Measurements from ENCODE around the gene LIG1.

LIG1 gene

DNA sequence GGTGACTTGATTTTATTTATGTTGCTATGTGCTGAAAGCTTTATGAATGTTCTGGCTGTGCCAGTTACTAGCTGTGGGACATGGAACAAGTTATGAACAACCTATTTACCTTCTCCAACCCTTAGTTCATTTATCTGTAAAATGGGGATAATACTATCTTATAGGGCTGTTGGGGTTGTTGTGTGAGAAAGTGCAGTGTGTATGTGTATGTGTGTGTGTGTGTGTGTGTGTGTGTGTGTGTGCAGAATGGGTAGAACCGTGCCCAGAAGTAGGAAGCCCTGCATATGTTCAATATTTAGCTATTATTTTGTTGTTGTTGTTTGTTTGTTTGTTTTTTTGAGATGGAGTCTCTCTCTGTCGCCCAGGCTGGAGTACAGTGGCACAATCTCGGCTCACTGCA lies 20.7 kb upstream of the LIG1 start:
- TF ChIP-seq FOXP2 (optimal IDR thresholded peaks at IDR 0.05; ENCODE audit: borderline replicate concordance, extremely low read depth, extremely low read length, insufficient read depth) = no peak
- TF ChIP-seq, protein P1, sequence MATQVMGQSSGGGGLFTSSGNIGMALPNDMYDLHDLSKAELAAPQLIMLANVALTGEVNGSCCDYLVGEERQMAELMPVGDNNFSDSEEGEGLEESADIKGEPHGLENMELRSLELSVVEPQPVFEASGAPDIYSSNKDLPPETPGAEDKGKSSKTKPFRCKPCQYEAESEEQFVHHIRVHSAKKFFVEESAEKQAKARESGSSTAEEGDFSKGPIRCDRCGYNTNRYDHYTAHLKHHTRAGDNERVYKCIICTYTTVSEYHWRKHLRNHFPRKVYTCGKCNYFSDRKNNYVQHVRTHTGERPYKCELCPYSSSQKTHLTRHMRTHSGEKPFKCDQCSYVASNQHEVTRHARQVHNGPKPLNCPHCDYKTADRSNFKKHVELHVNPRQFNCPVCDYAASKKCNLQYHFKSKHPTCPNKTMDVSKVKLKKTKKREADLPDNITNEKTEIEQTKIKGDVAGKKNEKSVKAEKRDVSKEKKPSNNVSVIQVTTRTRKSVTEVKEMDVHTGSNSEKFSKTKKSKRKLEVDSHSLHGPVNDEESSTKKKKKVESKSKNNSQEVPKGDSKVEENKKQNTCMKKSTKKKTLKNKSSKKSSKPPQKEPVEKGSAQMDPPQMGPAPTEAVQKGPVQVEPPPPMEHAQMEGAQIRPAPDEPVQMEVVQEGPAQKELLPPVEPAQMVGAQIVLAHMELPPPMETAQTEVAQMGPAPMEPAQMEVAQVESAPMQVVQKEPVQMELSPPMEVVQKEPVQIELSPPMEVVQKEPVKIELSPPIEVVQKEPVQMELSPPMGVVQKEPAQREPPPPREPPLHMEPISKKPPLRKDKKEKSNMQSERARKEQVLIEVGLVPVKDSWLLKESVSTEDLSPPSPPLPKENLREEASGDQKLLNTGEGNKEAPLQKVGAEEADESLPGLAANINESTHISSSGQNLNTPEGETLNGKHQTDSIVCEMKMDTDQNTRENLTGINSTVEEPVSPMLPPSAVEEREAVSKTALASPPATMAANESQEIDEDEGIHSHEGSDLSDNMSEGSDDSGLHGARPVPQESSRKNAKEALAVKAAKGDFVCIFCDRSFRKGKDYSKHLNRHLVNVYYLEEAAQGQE (IDR thresholded peaks at IDR 0.05; ENCODE audit: insufficient read depth in 1 of 2, low read depth in 2 of 2, low read length in 2 of 2) = no peak

DNA sequence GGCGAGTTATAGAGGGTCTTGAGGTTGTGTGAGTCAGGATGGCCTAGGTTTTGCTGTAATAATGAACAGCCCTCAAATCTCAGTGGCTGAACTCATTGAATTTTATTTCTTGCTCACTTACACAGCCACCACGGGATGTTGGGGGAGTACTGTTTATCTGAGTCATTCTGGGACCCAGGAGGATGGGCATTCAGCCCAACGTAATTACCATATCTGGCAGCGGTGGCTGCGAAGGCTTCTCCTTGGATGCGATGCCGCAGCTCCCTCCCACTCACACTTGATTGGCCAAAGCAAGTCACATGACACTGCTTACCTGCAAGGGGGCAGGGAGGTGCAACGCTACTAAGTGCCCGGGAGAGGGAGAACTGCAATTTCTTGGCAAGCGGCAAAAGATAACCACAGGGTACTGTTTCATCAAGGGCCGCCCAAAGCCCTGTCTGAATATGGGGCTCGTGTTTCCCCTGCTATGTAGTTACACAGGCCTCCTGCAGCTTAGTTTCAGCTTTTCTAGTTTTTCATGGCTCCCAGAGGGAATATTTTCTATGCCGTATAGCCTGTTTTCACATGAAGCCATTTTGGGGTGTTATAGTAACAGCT lies 20.2 kb upstream of the LIG1 start:
- no peak for TF ChIP-seq POLR2AphosphoS5 (IDR thresholded peaks at IDR 0.05; ENCODE audit: low read depth, low read length)
- TF ChIP-seq SIN3A (IDR thresholded peaks at IDR 0.05; ENCODE audit: borderline replicate concordance, insufficient read depth, low read length) = no peak
- no peak for TF ChIP-seq TAF1 (IDR thresholded peaks at IDR 0.05; ENCODE audit: borderline replicate concordance, insufficient read depth, low read length)
- TF ChIP-seq, protein P1 (IDR thresholded peaks at IDR 0.05; ENCODE audit: insufficient read depth in 1 of 2, low read depth in 2 of 2, low read length in 2 of 2) = no peak
- peak; percentile 85 for TF ChIP-seq FOXP2 (optimal IDR thresholded peaks at IDR 0.05; ENCODE audit: borderline replicate concordance, extremely low read depth, extremely low read length, insufficient read depth)

DNA sequence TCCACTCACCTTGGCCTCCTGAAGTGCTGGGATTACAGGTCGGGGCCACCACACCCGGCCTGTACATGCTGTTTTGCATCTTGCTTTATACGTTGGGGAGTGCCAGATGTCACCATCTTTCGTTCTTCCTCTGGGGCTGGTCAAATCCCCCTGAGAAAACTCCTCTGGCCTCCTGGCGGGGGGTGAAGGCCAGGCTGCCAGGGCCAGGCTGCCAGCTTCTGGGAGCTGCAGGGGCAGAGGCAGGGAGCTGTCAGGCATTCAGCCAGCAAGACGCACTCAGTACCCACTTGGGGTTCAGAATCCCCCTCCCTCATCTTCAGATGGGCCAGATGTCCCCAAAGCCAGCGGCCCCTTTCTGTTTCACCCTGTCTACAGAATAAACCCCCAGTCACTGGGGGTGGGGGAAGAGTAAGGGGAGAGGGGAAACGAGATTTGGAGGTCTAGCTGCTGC lies 16.4 kb upstream of the LIG1 start:
- TF ChIP-seq TAF1 (IDR thresholded peaks at IDR 0.05; ENCODE audit: borderline replicate concordance, insufficient read depth, low read length) (no peak), POLR2AphosphoS5 (IDR thresholded peaks at IDR 0.05; ENCODE audit: low read depth, low read length) (no peak), SIN3A (IDR thresholded peaks at IDR 0.05; ENCODE audit: borderline replicate concordance, insufficient read depth, low read length) (no peak), FOXP2 (optimal IDR thresholded peaks at IDR 0.05; ENCODE audit: borderline replicate concordance, extremely low read depth, extremely low read length, insufficient read depth) (no peak)
- TF ChIP-seq, protein P1 (IDR thresholded peaks at IDR 0.05; ENCODE audit: insufficient read depth in 1 of 2, low read depth in 2 of 2, low read length in 2 of 2) = no peak

DNA sequence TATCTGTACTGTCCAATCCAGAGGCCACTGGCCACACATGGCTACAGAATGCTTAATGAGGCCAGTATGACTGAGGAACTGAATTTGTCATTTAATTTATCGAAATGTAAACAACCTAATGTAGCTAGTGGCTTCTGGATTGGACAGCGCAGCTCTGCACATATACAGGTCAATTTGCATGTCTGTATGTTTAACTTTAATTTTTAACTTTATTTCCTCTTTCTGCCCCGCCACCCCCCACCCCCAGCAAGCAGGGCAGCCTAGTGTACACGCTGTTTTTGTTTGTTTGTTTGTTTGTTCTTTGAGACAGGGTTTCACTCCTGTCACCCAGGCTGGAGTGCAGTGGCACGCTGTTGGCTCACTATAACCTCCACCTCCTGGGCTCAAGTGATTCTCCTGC lies 15.9 kb upstream of the LIG1 start:
- no peak for TF ChIP-seq FOXP2 (optimal IDR thresholded peaks at IDR 0.05; ENCODE audit: borderline replicate concordance, extremely low read depth, extremely low read length, insufficient read depth)
- no peak for TF ChIP-seq SIN3A (IDR thresholded peaks at IDR 0.05; ENCODE audit: borderline replicate concordance, insufficient read depth, low read length)
- TF ChIP-seq TAF1 (IDR thresholded peaks at IDR 0.05; ENCODE audit: borderline replicate concordance, insufficient read depth, low read length) = no peak
- TF ChIP-seq, protein P1 (IDR thresholded peaks at IDR 0.05; ENCODE audit: insufficient read depth in 1 of 2, low read depth in 2 of 2, low read length in 2 of 2) = no peak
- no peak for TF ChIP-seq POLR2AphosphoS5 (IDR thresholded peaks at IDR 0.05; ENCODE audit: low read depth, low read length)

DNA sequence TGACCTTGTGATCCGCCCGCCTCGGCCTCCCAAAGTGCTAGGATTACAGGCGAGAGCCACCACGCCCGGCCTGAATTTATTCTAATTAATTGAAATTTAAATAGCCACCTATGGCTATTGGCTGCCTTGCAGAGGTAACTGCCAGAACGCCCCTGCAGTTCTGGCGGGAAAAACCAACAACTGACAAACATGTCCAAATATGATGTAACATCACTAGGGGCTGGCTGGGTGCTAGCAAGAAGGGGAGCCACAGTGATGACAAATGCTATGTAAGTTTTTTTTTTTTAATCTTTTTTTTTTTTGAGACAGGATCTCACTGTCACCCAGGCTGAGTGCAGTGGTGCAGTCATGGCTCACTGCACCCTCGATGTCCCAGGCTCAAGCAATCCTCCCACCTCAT lies 13.2 kb upstream of the LIG1 start:
- no peak for TF ChIP-seq TAF1 (IDR thresholded peaks at IDR 0.05; ENCODE audit: borderline replicate concordance, insufficient read depth, low read length)
- TF ChIP-seq FOXP2 (optimal IDR thresholded peaks at IDR 0.05; ENCODE audit: borderline replicate concordance, extremely low read depth, extremely low read length, insufficient read depth) = no peak
- TF ChIP-seq, protein P1 (IDR thresholded peaks at IDR 0.05; ENCODE audit: insufficient read depth in 1 of 2, low read depth in 2 of 2, low read length in 2 of 2) = no peak
- TF ChIP-seq POLR2AphosphoS5 (IDR thresholded peaks at IDR 0.05; ENCODE audit: low read depth, low read length) = no peak
- TF ChIP-seq SIN3A (IDR thresholded peaks at IDR 0.05; ENCODE audit: borderline replicate concordance, insufficient read depth, low read length) = no peak

Measured in PFSK-1 (cell line).